ENCODE results near the gene CASS4.
"Not testable (repeated sequence)": the region's sequence is repeated elsewhere in the genome, so short reads cannot be mapped to it uniquely, and the experiment has no call there.

Gene CASS4

DNA sequence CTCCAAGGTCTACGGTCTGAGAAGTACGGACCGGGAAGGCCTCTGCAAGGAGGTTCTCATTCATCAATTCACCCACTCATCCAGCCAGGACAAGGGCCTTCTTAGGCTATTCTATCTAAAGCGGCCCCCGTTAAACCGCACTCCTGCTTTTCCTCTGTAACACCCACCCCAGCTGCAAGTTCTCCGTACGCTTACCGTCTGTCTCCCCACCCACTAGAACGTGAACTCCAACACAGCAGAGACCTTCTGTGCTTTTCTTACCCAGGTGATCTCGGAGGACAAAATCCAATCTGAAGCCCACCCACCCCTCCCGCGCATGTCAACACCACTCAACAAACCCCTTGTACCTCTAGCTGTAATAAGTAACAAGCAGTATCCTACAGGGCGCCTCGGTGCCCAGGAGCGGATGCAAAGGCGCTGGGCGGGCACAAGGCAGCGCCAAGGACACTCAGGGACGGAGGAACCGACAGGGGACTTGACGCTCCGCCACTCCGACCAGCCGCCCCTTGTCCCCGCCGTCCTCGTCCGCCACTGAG is 20.4 kb upstream of the CASS4 start:
- Histone ChIP-seq H3K36me3 (ENCODE audit: control insufficient read depth in 1 of 2, insufficient read depth in 2 of 2, low read length in 2 of 2) (peaks cover 9 to 28% of the 10 kb centered on the region in 2 donors), H3K9me3 (ENCODE audit: control insufficient read depth in 1 of 2, low read length in 2 of 2) (no peaks in the 10 kb centered on the region), H3K4me1 (ENCODE audit: control insufficient read depth in 1 of 2, insufficient read depth in 2 of 2, low read length in 2 of 2) (peaks cover 20 to 22% of the 10 kb centered on the region in 2 donors), H3K27ac (ENCODE audit: low read depth, low read length) (peak overlapping the region; percentile 71), H3K9ac (ENCODE audit: low read depth in 1 of 2, low read length in 2 of 2) (peak overlapping the region; percentile 83 to 94), H3K4me3 (ENCODE audit: low read depth in 1 of 2, low read length in 2 of 2) (peak overlapping the region; percentile 95 to 97), H3K27me3 (ENCODE audit: control insufficient read depth in 1 of 2, insufficient read depth in 2 of 2, low read length in 2 of 2) (no peaks in the 10 kb centered on the region)

DNA sequence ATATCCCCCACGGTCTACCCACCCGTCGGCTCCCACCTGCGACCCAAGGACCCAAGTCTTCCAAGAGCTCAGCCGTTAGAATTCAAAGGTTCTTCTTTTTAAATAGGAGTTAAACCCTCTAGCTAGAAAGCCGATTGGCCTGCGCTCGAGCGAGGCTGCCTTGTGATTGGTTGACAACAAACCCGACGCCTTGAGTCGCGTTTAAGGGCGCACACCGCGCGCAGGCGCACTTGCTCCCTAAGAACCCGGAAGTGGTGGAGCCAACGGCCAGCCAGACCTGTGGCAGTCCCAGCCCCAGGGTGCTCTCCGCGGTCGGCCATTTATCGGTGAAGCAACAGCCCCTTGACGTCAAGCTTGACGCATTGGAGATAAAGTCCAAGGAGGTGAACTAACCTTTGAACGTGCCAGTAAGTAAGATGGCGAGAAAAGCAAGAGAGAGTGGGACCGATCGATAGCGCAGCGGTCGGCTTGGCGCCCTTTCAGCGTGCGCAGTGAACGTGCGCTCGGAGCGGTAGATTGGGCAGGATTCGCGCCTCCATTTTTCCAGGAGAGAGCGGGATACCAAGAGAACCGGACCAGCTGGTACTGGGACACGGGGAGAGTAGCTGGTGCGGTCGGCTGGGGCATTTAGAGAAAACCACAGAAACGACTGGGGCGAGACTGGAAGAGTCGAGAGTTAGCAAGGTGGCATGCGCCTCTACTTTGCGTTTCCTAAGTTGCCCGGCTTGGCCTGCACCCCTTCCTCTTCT is 19.8 kb upstream of the CASS4 start, which contains the start of the genes AURKA and CSTF1:
Gene AURKA (minus strand): TSS at position 84 of the 749 bp plus-strand sequence. CDS start 4,018 bp downstream, outside the sequence.
Gene CSTF1 (plus strand): TSS at position 514 of the 749 bp plus-strand sequence. CDS start 2,908 bp downstream, outside the sequence.
- no peaks in the 10 kb centered on the region for H3K27me3 ChIP-seq (ENCODE audit: control insufficient read depth in 1 of 2, insufficient read depth in 2 of 2, low read length in 2 of 2)
- H3K9ac ChIP-seq (ENCODE audit: low read depth in 1 of 2, low read length in 2 of 2): peak within 1 kb of the TSS; percentile 83 to 94
- H3K9me3 ChIP-seq (ENCODE audit: control insufficient read depth in 1 of 2, low read length in 2 of 2): no peaks in the 10 kb centered on the region
- H3K4me1 ChIP-seq (ENCODE audit: control insufficient read depth in 1 of 2, insufficient read depth in 2 of 2, low read length in 2 of 2): peaks cover 20 to 22% of the 10 kb centered on the region in 2 donors
- peak within 1 kb of the TSS; percentile 95 to 97 for H3K4me3 ChIP-seq (ENCODE audit: low read depth in 1 of 2, low read length in 2 of 2)
- H3K27ac ChIP-seq (ENCODE audit: low read depth, low read length): peak within 1 kb of the TSS; percentile 71
- peaks cover 15 to 34% of the 10 kb centered on the region in 2 donors for H3K36me3 ChIP-seq (ENCODE audit: control insufficient read depth in 1 of 2, insufficient read depth in 2 of 2, low read length in 2 of 2)

DNA sequence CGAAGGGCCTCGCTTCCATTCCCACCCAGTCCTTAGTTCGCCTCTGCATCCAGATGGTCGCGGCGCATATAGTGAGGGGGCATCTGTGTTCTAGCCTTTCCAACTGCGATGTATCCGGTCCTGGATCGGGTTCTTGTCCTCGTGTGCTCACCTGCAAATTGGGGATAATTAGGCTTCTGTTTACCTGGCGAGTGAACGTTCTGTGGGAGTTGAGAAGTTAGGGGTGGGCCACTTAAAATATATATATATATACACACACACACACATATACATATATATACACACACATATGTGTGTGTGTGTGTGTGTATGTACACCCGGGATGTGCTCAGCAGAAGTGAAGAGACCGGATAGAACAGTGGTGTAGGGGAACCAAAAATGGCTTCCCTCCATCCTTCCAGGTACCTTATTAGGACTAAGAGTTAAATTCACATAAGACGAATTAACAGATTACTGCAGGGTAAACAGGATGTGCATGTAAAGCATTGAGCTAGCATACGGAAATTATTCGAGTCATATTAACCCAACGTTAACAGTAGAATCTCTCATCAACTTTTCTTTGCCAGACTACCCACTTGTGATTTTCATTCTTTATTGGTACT is 19.1 kb upstream of the CASS4 start:
- no peaks in the 10 kb centered on the region for H3K9me3 ChIP-seq (ENCODE audit: control insufficient read depth in 1 of 2, low read length in 2 of 2)
- peaks cover 21 to 38% of the 10 kb centered on the region in 2 donors for H3K36me3 ChIP-seq (ENCODE audit: control insufficient read depth in 1 of 2, insufficient read depth in 2 of 2, low read length in 2 of 2)
- peaks cover 20 to 22% of the 10 kb centered on the region in 2 donors for H3K4me1 ChIP-seq (ENCODE audit: control insufficient read depth in 1 of 2, insufficient read depth in 2 of 2, low read length in 2 of 2)

DNA sequence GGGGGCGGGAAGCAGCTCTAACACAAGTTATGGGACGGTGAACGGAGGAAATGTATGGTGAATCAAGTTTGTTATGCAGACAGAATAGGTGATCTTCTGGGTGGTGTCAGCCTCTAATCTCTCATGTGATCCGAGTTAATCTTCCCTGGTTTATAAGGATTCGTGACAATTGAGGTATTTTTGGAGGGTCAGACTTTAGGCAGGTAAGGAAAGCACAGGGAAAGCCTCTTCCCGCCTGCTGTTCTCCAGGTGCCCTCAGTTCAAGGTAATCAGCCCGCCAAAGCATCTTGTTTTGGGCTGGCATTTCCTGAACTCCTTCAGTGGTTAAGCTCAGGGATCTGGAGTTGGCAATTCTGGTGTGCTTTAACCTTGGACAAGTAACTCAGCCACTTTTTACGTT is 18.4 kb upstream of the CASS4 start:
- Histone ChIP-seq H3K27me3 (ENCODE audit: control insufficient read depth in 1 of 2, insufficient read depth in 2 of 2, low read length in 2 of 2) (no peaks in the 10 kb centered on the region), H3K27ac (ENCODE audit: low read depth, low read length) (no peak overlapping the region), H3K4me3 (ENCODE audit: low read depth in 1 of 2, low read length in 2 of 2) (peak overlapping the region; percentile 95 to 97), H3K9ac (ENCODE audit: low read depth in 1 of 2, low read length in 2 of 2) (peak overlapping the region in 1 of 2 donors; percentile 94), H3K36me3 (ENCODE audit: control insufficient read depth in 1 of 2, insufficient read depth in 2 of 2, low read length in 2 of 2) (peaks cover 21 to 40% of the 10 kb centered on the region in 2 donors), H3K4me1 (ENCODE audit: control insufficient read depth in 1 of 2, insufficient read depth in 2 of 2, low read length in 2 of 2) (peaks cover 20 to 22% of the 10 kb centered on the region in 2 donors), H3K9me3 (ENCODE audit: control insufficient read depth in 1 of 2, low read length in 2 of 2) (no peaks in the 10 kb centered on the region)

More for the DNA sequence above, 19.1 kb upstream of the CASS4 start:
- Histone ChIP-seq H3K9ac (ENCODE audit: low read depth in 1 of 2, low read length in 2 of 2) (peak overlapping the region; percentile 83 to 94), H3K27me3 (ENCODE audit: control insufficient read depth in 1 of 2, insufficient read depth in 2 of 2, low read length in 2 of 2) (no peaks in the 10 kb centered on the region), H3K27ac (ENCODE audit: low read depth, low read length) (peak overlapping the region; percentile 71), H3K4me3 (ENCODE audit: low read depth in 1 of 2, low read length in 2 of 2) (peak overlapping the region; percentile 95 to 97)

DNA sequence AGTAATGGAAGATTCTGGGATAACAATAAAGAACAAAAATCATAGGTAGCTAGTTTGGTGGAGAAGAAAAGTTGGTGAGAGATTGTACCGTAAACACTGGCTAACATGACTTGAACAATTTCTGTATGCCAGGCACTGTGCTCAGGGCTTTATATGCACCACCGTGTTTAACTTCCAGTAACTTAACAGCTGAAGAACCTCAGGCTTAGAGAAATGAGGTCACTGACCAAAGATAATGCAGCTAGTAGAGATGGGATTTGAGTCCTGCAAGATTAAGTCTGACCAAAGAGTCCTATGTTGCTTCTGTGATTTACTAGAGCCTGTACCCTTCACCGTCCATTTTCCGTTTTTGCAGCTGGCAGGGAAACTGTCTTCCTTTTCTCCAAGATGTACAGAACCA is 16.9 kb upstream of the CASS4 start:
- no peaks in the 10 kb centered on the region for H3K27me3 ChIP-seq (ENCODE audit: control insufficient read depth in 1 of 2, insufficient read depth in 2 of 2, low read length in 2 of 2)

DNA sequence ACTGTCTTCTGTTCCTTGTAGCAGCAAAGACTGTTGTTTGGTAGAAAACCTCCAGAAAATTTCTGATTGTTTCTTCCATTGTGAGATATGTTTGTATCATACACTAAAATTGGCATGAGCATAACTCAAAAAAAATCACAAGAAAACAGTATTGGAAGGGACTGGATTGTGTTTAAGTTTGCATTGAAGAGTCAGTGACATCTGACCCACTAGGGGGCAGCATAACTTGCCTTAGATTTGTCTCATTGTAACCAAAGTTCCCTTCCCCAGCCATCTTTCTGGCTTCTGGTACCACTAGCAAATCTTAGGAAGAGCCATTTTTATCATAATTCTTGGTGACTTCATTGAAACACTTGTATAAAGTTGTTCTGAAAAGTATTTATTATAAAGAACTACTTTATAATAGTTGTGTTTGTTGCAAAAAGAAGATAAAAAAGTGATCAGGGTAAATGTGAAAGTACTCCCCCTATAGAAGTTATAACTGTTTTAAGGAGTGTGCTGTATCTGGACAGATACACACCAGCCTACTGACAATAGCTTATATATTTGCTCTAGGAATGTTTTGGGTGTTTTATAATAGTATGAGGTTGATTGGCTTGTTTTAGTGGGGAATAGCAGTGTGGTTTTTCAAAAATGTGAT is 11.9 kb upstream of the CASS4 start:
- Histone ChIP-seq H3K27ac (ENCODE audit: low read depth, low read length) (no peak overlapping the region), H3K4me3 (ENCODE audit: low read depth in 1 of 2, low read length in 2 of 2) (no peak overlapping the region), H3K4me1 (ENCODE audit: control insufficient read depth in 1 of 2, insufficient read depth in 2 of 2, low read length in 2 of 2) (no peaks in the 10 kb centered on the region), H3K9ac (ENCODE audit: low read depth in 1 of 2, low read length in 2 of 2) (no peak overlapping the region), H3K36me3 (ENCODE audit: control insufficient read depth in 1 of 2, insufficient read depth in 2 of 2, low read length in 2 of 2) (peaks cover 48 to 74% of the 10 kb centered on the region in 2 donors), H3K27me3 (ENCODE audit: control insufficient read depth in 1 of 2, insufficient read depth in 2 of 2, low read length in 2 of 2) (no peaks in the 10 kb centered on the region), H3K9me3 (ENCODE audit: control insufficient read depth in 1 of 2, low read length in 2 of 2) (no peaks in the 10 kb centered on the region)

More for the DNA sequence above, 16.9 kb upstream of the CASS4 start:
- H3K9ac ChIP-seq (ENCODE audit: low read depth in 1 of 2, low read length in 2 of 2): no peak overlapping the region
- H3K4me3 ChIP-seq (ENCODE audit: low read depth in 1 of 2, low read length in 2 of 2): no peak overlapping the region
- H3K9me3 ChIP-seq (ENCODE audit: control insufficient read depth in 1 of 2, low read length in 2 of 2): no peaks in the 10 kb centered on the region
- peaks cover 20 to 22% of the 10 kb centered on the region in 2 donors for H3K4me1 ChIP-seq (ENCODE audit: control insufficient read depth in 1 of 2, insufficient read depth in 2 of 2, low read length in 2 of 2)
- H3K36me3 ChIP-seq (ENCODE audit: control insufficient read depth in 1 of 2, insufficient read depth in 2 of 2, low read length in 2 of 2): peaks cover 29 to 43% of the 10 kb centered on the region in 2 donors
- H3K27ac ChIP-seq (ENCODE audit: low read depth, low read length): no peak overlapping the region

DNA sequence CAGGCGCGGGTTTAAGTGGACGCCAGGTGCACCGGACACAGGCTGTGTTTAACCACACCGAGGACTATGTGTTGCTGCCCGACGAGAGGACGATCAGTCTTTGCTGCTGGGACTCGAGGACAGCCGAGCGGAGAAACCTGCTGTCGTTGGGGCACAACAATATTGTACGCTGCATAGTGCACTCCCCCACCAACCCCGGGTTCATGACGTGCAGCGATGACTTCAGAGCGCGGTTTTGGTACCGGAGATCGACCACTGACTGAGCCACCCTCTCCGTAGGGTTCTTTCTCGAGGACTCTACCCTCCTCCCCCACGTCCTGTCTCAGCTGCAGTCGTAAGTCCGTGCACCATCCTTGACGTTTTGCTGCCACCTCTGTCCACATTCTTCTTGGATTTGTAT is 8.6 kb upstream of the CASS4 start:
- Histone ChIP-seq H3K27ac (ENCODE audit: low read depth, low read length) (no peak overlapping the region), H3K4me1 (ENCODE audit: control insufficient read depth in 1 of 2, insufficient read depth in 2 of 2, low read length in 2 of 2) (no peaks in the 10 kb centered on the region), H3K9me3 (ENCODE audit: control insufficient read depth in 1 of 2, low read length in 2 of 2) (no peaks in the 10 kb centered on the region), H3K36me3 (ENCODE audit: control insufficient read depth in 1 of 2, insufficient read depth in 2 of 2, low read length in 2 of 2) (peaks cover 36 to 73% of the 10 kb centered on the region in 2 donors), H3K9ac (ENCODE audit: low read depth in 1 of 2, low read length in 2 of 2) (no peak overlapping the region), H3K27me3 (ENCODE audit: control insufficient read depth in 1 of 2, insufficient read depth in 2 of 2, low read length in 2 of 2) (no peaks in the 10 kb centered on the region), H3K4me3 (ENCODE audit: low read depth in 1 of 2, low read length in 2 of 2) (no peak overlapping the region)

DNA sequence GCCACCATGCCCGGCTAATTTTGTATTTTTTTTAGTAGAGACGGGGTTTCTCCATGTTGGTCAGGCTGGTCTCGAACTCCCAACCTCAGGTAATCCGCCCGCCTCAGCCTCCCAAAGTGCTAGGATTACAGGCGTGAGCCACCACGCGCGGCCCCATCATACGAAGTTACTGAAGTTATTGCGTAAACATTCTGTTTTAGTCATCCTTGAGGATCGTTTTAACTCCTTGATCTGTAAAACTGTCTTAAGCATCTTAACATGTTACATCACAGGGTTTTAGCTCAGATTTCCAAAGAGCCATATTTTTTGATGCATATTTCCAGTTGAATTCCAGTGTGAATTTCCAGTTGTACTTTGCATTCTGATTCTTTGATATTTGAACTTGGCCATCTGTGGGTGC is 6.7 kb upstream of the CASS4 start:
- not testable (repeated sequence) for H3K4me3 ChIP-seq (ENCODE audit: low read depth in 1 of 2, low read length in 2 of 2)

DNA sequence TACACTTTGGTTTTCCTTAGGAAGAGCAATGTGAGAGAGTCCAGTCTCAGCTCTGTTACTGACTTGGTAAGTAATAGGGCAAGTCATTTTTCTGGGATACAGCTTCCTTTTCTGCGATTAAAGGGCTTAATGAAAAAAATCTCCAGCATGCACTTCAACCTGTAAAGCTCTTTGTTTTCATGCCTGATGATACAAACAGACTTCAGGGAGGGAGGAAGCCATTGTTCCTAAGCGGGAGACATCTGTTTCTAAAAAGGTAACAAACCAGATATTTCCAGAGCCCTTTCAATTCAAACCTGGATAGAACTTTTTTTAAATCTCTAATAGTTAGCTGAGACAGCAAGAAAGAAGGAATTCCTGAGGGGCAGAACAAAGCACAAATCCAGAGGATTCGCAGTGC is 5.2 kb upstream of the CASS4 start:
- no peak overlapping the region for H3K27ac ChIP-seq (ENCODE audit: low read depth, low read length)
- no peak overlapping the region for H3K9ac ChIP-seq (ENCODE audit: low read depth in 1 of 2, low read length in 2 of 2)
- H3K4me3 ChIP-seq (ENCODE audit: low read depth in 1 of 2, low read length in 2 of 2): no peak overlapping the region
- H3K36me3 ChIP-seq (ENCODE audit: control insufficient read depth in 1 of 2, insufficient read depth in 2 of 2, low read length in 2 of 2): peaks cover 22 to 55% of the 10 kb centered on the region in 2 donors
- peaks cover 6 to 9% of the 10 kb centered on the region in 2 donors for H3K4me1 ChIP-seq (ENCODE audit: control insufficient read depth in 1 of 2, insufficient read depth in 2 of 2, low read length in 2 of 2)
- no peaks in the 10 kb centered on the region for H3K27me3 ChIP-seq (ENCODE audit: control insufficient read depth in 1 of 2, insufficient read depth in 2 of 2, low read length in 2 of 2)
- H3K9me3 ChIP-seq (ENCODE audit: control insufficient read depth in 1 of 2, low read length in 2 of 2): no peaks in the 10 kb centered on the region

More for the DNA sequence above, 6.7 kb upstream of the CASS4 start:
- H3K4me1 ChIP-seq (ENCODE audit: control insufficient read depth in 1 of 2, insufficient read depth in 2 of 2, low read length in 2 of 2); H3K9me3 ChIP-seq (ENCODE audit: control insufficient read depth in 1 of 2, low read length in 2 of 2); H3K27me3 ChIP-seq (ENCODE audit: control insufficient read depth in 1 of 2, insufficient read depth in 2 of 2, low read length in 2 of 2); H3K27ac ChIP-seq (ENCODE audit: low read depth, low read length); H3K9ac ChIP-seq (ENCODE audit: low read depth in 1 of 2, low read length in 2 of 2): not testable (repeated sequence)
- peaks cover 28 to 64% of the 10 kb centered on the region in 2 donors for H3K36me3 ChIP-seq (ENCODE audit: control insufficient read depth in 1 of 2, insufficient read depth in 2 of 2, low read length in 2 of 2)

Data from duodenal mucosa (tissue), 2 donors.